HG03280 (cell line): ENCODE measurements around the gene GCG.

Experiments
- ATAC-seq: cut with Tn5 transposase; IDR thresholded peaks from one replicate; pipeline ENCODE4 v1.9.1; 2021; ENCODE audit warnings: mild to moderate bottlenecking, moderate library complexity; ENCODE audit not compliant: unreplicated experiment

Gene GCG

DNA sequence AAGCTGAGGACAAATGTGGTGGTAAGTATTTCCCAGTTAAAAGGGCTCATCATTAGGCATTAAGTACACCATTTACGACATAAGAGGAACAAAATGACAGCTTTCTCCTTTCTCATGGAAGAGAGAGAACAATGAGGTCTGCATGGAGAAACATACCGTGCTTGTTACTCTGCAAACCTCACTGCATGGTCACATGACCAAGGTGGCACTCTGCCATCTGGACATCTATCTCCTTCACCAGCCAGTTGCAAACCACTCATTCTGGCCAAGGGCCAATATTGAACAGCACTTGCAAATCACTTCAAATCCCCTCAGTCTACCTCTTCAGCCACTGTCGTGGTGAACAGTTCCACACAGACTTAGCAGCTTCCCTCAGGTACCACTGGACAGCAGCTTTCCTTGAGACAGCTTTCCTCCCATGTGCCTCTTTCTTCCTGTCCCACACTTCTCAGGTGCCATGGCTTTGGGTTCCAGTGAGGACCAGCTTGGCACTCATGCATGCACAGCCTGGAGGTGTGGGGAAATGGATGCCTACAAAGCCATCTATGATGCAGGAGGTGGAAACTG lies 48.5 kb downstream of the GCG start:
- ATAC-seq = no peak

DNA sequence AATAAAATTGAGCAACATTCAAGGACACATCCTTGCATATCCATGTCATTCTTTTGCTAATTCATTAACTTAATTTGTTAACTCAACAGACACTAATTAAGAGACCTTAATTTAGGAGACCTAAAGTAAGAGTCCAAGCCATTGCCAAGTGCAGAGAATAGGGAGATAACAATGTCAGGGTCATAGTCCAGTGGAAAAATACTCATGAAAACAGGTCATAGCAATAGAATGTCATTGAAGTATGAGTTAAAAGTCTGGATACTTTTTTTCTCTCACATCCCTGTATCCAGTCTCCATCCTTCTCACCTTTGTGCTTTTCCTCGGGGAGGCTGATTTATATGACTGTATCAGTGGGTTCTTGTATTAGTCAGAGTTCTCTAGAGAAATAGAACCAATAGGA lies 51.5 kb downstream of the GCG start:
- ATAC-seq = no peak

DNA sequence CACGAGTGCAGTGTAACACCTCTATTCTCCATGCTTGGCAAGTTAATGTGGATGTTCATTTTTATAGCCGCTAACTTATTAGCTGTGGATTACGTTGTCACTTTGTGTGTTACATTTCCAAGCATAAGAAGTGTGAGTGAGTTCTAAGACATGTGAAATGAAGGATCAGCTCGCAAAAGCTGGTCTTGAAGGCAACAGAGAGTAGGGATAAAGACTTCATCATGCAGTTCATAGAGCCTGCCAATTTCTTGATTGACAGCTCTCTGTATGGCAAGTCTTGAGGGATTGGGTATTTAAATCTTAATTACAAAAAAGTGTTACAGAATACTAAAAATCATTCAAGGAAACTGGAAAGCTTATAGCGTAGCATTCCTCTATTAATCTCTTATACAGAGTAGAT lies 52.2 kb downstream of the GCG start:
- no peak for ATAC-seq
